ENCODE results near the gene RTF1. TPM values are rescaled to one million over a fixed set of nuclear protein-coding genes. Genes with fewer than 3 reads are reported as not detected.

RTF1 gene
- total RNA-seq, 1 donor from 2014 or later = 12.5 TPM

- no peak for DNase-seq (ENCODE audit: low read depth in 2 of 2)
Measured at GRCh38 chr15:41502795-41503668, 86.1 kb downstream of the RTF1 start.

GRCh38 chr15:41503669-41504010, 86.7 kb downstream of the RTF1 start:
- DNase-seq (ENCODE audit: low read depth in 2 of 2) = no peak

- no peak for DNase-seq (ENCODE audit: low read depth in 2 of 2)
Measured at GRCh38 chr15:41504751-41505492, 88.0 kb downstream of the RTF1 start.

- no peak for DNase-seq (ENCODE audit: low read depth in 2 of 2)
Measured at GRCh38 chr15:41505776-41506175, 88.9 kb downstream of the RTF1 start.

- DNase-seq (ENCODE audit: low read depth in 2 of 2) = no peak
Measured at GRCh38 chr15:41506796-41507341, 90.0 kb downstream of the RTF1 start.

GRCh38 chr15:41507820-41508290, 91.0 kb downstream of the RTF1 start:
- DNase-seq (ENCODE audit: low read depth in 2 of 2) = no peak

- no peak for DNase-seq (ENCODE audit: low read depth in 2 of 2)
Measured at GRCh38 chr15:41510728-41511127, 93.8 kb downstream of the RTF1 start.

- DNase-seq (ENCODE audit: low read depth in 2 of 2) = no peak
Measured at GRCh38 chr15:41511331-41511898, 94.5 kb downstream of the RTF1 start.

GRCh38 chr15:41511899-41512369, 95.0 kb downstream of the RTF1 start:
- DNase-seq (ENCODE audit: low read depth in 2 of 2) = no peak

GRCh38 chr15:41512512-41512939, 95.6 kb downstream of the RTF1 start:
- DNase-seq (ENCODE audit: low read depth in 2 of 2) = no peak

- no peak for DNase-seq (ENCODE audit: low read depth in 2 of 2)
Measured at GRCh38 chr15:41512940-41513505, 96.1 kb downstream of the RTF1 start.

- no peak for DNase-seq (ENCODE audit: low read depth in 2 of 2)
Measured at GRCh38 chr15:41513506-41514227, 96.8 kb downstream of the RTF1 start, which contains the start of gene LTK. Gene LTK (minus strand): TSS chr15:41513827. CDS start chr15:41513709, 118 bp downstream.

- DNase-seq (ENCODE audit: low read depth in 2 of 2) = no peak
Measured at GRCh38 chr15:41517895-41518449, 101.1 kb downstream of the RTF1 start.

GRCh38 chr15:41520636-41521035, 103.7 kb downstream of the RTF1 start:
- DNase-seq (ENCODE audit: low read depth in 2 of 2) = no peak

GRCh38 chr15:41521614-41522013, 104.7 kb downstream of the RTF1 start:
- DNase-seq (ENCODE audit: low read depth in 2 of 2) = no peak

- no peak for DNase-seq (ENCODE audit: low read depth in 2 of 2)
Measured at GRCh38 chr15:41523097-41523496, 106.2 kb downstream of the RTF1 start.

- DNase-seq (ENCODE audit: low read depth in 2 of 2) = peak; percentile 28 to 74
Measured at GRCh38 chr15:41530363-41530956, 113.6 kb downstream of the RTF1 start.

Data from lung microvascular endothelial cell (primary cell).